ENCODE data around the gene ANKS4B. TPM values are rescaled to one million over a fixed set of nuclear protein-coding genes. Genes with fewer than 3 reads are reported as not detected.

Gene ANKS4B
- polyA plus RNA-seq, 1 donor (not counting 4 experiments of a cell fraction or from before 2014, with no cell fraction given), result not detected

- FAIRE-seq (no peak), DNase-seq (ENCODE audit: low read depth, low spot score) (no peak)
- no peaks in the 10 kb centered on the region for H3K36me3 ChIP-seq (ENCODE audit: control insufficient read depth in 2 of 2, extremely low read depth in 1 of 2, insufficient read depth in 2 of 2, low read length in 2 of 2)
- H4K20me1 ChIP-seq (ENCODE audit: control insufficient read depth, extremely low read depth, insufficient read depth, low read length), result no peaks in the 10 kb centered on the region
- dilution Hi-C loops (cut with MboI; ENCODE audit: extremely low pct_ligation_motif_present, low sequenced_read_pairs), result no loop called here
- TF ChIP-seq EZH2 (IDR thresholded peaks at IDR 0.05; ENCODE audit: low read length), result no peak
- TF ChIP-seq, protein P1, sequence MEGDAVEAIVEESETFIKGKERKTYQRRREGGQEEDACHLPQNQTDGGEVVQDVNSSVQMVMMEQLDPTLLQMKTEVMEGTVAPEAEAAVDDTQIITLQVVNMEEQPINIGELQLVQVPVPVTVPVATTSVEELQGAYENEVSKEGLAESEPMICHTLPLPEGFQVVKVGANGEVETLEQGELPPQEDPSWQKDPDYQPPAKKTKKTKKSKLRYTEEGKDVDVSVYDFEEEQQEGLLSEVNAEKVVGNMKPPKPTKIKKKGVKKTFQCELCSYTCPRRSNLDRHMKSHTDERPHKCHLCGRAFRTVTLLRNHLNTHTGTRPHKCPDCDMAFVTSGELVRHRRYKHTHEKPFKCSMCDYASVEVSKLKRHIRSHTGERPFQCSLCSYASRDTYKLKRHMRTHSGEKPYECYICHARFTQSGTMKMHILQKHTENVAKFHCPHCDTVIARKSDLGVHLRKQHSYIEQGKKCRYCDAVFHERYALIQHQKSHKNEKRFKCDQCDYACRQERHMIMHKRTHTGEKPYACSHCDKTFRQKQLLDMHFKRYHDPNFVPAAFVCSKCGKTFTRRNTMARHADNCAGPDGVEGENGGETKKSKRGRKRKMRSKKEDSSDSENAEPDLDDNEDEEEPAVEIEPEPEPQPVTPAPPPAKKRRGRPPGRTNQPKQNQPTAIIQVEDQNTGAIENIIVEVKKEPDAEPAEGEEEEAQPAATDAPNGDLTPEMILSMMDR (optimal IDR thresholded peaks at IDR 0.05 in 1 of 3, IDR thresholded peaks at IDR 0.05 in 1 of 3, conservative IDR thresholded peaks at IDR 0.05 in 1 of 3; ENCODE audit: extremely low read depth in 1 of 3, insufficient read depth in 2 of 3, low read length in 3 of 3), result no peak
- H3K9me3 ChIP-seq (ENCODE audit: control insufficient read depth, low read depth, low read length), result no peaks in the 10 kb centered on the region
- H3K9me1 ChIP-seq (ENCODE audit: control insufficient read depth, extremely low read depth, insufficient read depth, low read length), result no peaks in the 10 kb centered on the region
- no peak overlapping the region for H3K27ac ChIP-seq (ENCODE audit: control insufficient read depth, insufficient read depth, low read length)
- no peak overlapping the region for H3K4me2 ChIP-seq (ENCODE audit: control insufficient read depth, extremely low read depth, insufficient read depth, low read depth, low read length)
- no peaks in the 10 kb centered on the region for H3K4me1 ChIP-seq (ENCODE audit: control insufficient read depth, extremely low read depth, insufficient read depth, low read length)
- no peak overlapping the region for H3K4me3 ChIP-seq (ENCODE audit: control insufficient read depth in 2 of 3, extremely low read depth in 1 of 3, insufficient read depth in 2 of 3, low read depth in 1 of 3, low read length in 3 of 3)
- H3K79me2 ChIP-seq (ENCODE audit: control insufficient read depth, insufficient read depth, low read length), result no peaks in the 10 kb centered on the region
- H2AFZ ChIP-seq (ENCODE audit: control insufficient read depth, low read length), result no peak overlapping the region
- H3K27me3 ChIP-seq (ENCODE audit: control insufficient read depth, extremely low read depth, insufficient read depth, low read length), result peaks cover 13% of the 10 kb centered on the region
- no peak overlapping the region for H3K9ac ChIP-seq (ENCODE audit: control insufficient read depth, extremely low read depth, insufficient read depth, low read length)
These were observed 23.1 kb downstream of the ANKS4B start for GRCh38 chr16:21256636-21257035.

- H2AFZ ChIP-seq (ENCODE audit: control insufficient read depth, low read length), result no peak overlapping the region
- H3K9ac ChIP-seq (ENCODE audit: control insufficient read depth, extremely low read depth, insufficient read depth, low read length), result no peak overlapping the region
- no peaks in the 10 kb centered on the region for H3K36me3 ChIP-seq (ENCODE audit: control insufficient read depth in 2 of 2, extremely low read depth in 1 of 2, insufficient read depth in 2 of 2, low read length in 2 of 2)
- H3K4me1 ChIP-seq (ENCODE audit: control insufficient read depth, extremely low read depth, insufficient read depth, low read length), result no peaks in the 10 kb centered on the region
- H3K4me3 ChIP-seq (ENCODE audit: control insufficient read depth in 2 of 3, extremely low read depth in 1 of 3, insufficient read depth in 2 of 3, low read depth in 1 of 3, low read length in 3 of 3), result no peak overlapping the region
- no peaks in the 10 kb centered on the region for H3K9me3 ChIP-seq (ENCODE audit: control insufficient read depth, low read depth, low read length)
- H3K27ac ChIP-seq (ENCODE audit: control insufficient read depth, insufficient read depth, low read length), result no peak overlapping the region
- dilution Hi-C loops (cut with MboI; ENCODE audit: extremely low pct_ligation_motif_present, low sequenced_read_pairs), result no loop called here
- peaks cover 13% of the 10 kb centered on the region for H3K27me3 ChIP-seq (ENCODE audit: control insufficient read depth, extremely low read depth, insufficient read depth, low read length)
- H3K79me2 ChIP-seq (ENCODE audit: control insufficient read depth, insufficient read depth, low read length), result no peaks in the 10 kb centered on the region
- DNase-seq (ENCODE audit: low read depth, low spot score) (no peak), FAIRE-seq (no peak)
- H3K9me1 ChIP-seq (ENCODE audit: control insufficient read depth, extremely low read depth, insufficient read depth, low read length), result no peaks in the 10 kb centered on the region
- no peak overlapping the region for H3K4me2 ChIP-seq (ENCODE audit: control insufficient read depth, extremely low read depth, insufficient read depth, low read depth, low read length)
- TF ChIP-seq EZH2 (IDR thresholded peaks at IDR 0.05; ENCODE audit: low read length), result no peak
- TF ChIP-seq, protein P1 (optimal IDR thresholded peaks at IDR 0.05 in 1 of 3, IDR thresholded peaks at IDR 0.05 in 1 of 3, conservative IDR thresholded peaks at IDR 0.05 in 1 of 3; ENCODE audit: extremely low read depth in 1 of 3, insufficient read depth in 2 of 3, low read length in 3 of 3), result no peak
- H4K20me1 ChIP-seq (ENCODE audit: control insufficient read depth, extremely low read depth, insufficient read depth, low read length), result no peaks in the 10 kb centered on the region
These were observed 23.8 kb downstream of the ANKS4B start for GRCh38 chr16:21257284-21257683.

All from keratinocyte (primary cell).